Activated T-helper 1 cell treated with anti-CD3 and anti-CD28 coated beads, Interleukin-12 subunit alpha, Interleukin-12 subunit beta, Interleukin-2, Interleukin-4 antibody, amounts not matched to agents 30 ng/mL and 10 ng/mL and 1 ng/mL, durations not matched to agents 14 hours and 24 hours and 36 hours (primary cell): Measurements from ENCODE around the gene CACNB4. TPM values are rescaled to one million over a fixed set of nuclear protein-coding genes. Genes with fewer than 3 reads are reported as not detected.

Source experiments
- DNase-seq: peaks from one replicate; pipeline ENCODE4 v3.0.0; 2021; ENCODE audit warnings: low spot score
- H3K27ac Mint-ChIP-seq: one replicate; pipeline ENCODE4 v1.8.0; 2021; ENCODE audit warnings: mild to moderate bottlenecking, mixed read lengths
- H3K27me3 Mint-ChIP-seq: one replicate; pipeline ENCODE4 v1.8.0; 2022; ENCODE audit warnings: mild to moderate bottlenecking, moderate library complexity, mixed read lengths; ENCODE audit not compliant: insufficient read depth
- H3K36me3 Mint-ChIP-seq: one replicate; pipeline ENCODE4 v1.8.0; 2021; ENCODE audit warnings: low read depth, mixed read lengths
- H3K4me1 Mint-ChIP-seq: one replicate; pipeline ENCODE4 v1.8.0; 2021; ENCODE audit warnings: low read depth, mixed read lengths
- H3K4me3 Mint-ChIP-seq: one replicate; pipeline ENCODE4 v1.8.0; 2021; ENCODE audit warnings: mild to moderate bottlenecking, moderate library complexity, mixed read lengths
- H3K9me3 Mint-ChIP-seq: one replicate; pipeline ENCODE4 v1.8.0; 2021; ENCODE audit warnings: mixed read lengths
- intact Hi-C: fragments of 100-400 bp; cut with micrococcal nuclease; formaldehyde crosslinking; loops from one replicate; pipeline ENCODE4 v1.15.1; 2024
- total RNA-seq: library from RNA; stranded (reverse); gene quantifications from 2 replicates; pipeline ENCODE4 v1.2.3, GENCODE V29; 2022

Gene CACNB4
- total RNA-seq, 1 donor from 2014 or later: 0.83 TPM

- Mint-ChIP-seq H3K36me3 (no peaks in the 10 kb centered on the region), H3K4me1 (peaks cover 23% of the 10 kb centered on the region), H3K4me3 (no peak overlapping the region), H3K27me3 (peaks cover 6% of the 10 kb centered on the region), H3K27ac (no peak overlapping the region), H3K9me3 (no peaks in the 10 kb centered on the region)
- intact Hi-C loops: no loop called here
- no peak for DNase-seq
Observed at GRCh38 chr2:151973013-151973900, 125.6 kb downstream of the CACNB4 start.

DNA sequence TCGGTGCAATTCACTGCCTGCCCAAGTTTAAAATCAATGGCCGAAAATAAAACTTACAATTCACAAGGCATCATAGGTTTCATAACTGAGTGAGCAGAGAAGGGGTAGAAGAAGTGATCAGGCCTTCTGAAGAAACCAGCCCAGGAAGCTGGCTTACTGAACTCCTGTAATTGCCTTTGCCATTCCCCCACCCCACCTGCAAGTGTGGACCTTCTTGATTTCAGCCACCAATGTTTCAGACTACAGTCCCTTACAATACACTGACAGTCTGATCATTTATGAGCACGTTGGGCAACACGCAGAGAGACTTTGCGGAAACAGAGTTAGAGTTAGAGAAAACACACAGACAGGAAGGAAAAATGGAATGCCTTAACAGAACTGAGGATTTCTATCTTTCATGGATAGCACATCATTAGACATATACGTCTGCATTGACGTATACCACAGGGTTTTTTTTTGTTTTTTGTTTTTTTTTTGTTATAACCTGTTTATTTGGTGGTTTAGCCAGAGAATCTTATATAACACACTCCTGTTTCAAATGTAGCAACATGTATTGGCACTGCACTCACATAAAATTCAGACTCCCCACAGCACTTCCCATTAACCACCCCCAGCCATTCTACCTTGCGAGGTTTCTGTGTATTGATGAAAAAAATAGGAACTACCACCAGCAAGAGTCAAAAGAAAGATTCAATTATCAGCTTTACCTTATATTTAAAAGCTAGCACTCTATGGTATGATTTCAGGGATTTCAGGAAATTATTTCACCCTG lies 126.4 kb downstream of the CACNB4 start:
- DNase-seq: no peak
- Mint-ChIP-seq H3K9me3 (no peaks in the 10 kb centered on the region), H3K4me1 (peaks cover 23% of the 10 kb centered on the region), H3K4me3 (no peak overlapping the region), H3K27ac (no peak overlapping the region), H3K27me3 (peaks cover 4% of the 10 kb centered on the region), H3K36me3 (no peaks in the 10 kb centered on the region)
- intact Hi-C loops: no loop called here

- Mint-ChIP-seq H3K36me3 (no peaks in the 10 kb centered on the region), H3K27ac (no peak overlapping the region), H3K9me3 (no peaks in the 10 kb centered on the region), H3K27me3 (peaks cover 4% of the 10 kb centered on the region), H3K4me3 (no peak overlapping the region), H3K4me1 (peaks cover 14% of the 10 kb centered on the region)
- intact Hi-C loops: no loop called here
- DNase-seq: no peak
Observed at GRCh38 chr2:151971301-151972051, 127.4 kb downstream of the CACNB4 start.

DNA sequence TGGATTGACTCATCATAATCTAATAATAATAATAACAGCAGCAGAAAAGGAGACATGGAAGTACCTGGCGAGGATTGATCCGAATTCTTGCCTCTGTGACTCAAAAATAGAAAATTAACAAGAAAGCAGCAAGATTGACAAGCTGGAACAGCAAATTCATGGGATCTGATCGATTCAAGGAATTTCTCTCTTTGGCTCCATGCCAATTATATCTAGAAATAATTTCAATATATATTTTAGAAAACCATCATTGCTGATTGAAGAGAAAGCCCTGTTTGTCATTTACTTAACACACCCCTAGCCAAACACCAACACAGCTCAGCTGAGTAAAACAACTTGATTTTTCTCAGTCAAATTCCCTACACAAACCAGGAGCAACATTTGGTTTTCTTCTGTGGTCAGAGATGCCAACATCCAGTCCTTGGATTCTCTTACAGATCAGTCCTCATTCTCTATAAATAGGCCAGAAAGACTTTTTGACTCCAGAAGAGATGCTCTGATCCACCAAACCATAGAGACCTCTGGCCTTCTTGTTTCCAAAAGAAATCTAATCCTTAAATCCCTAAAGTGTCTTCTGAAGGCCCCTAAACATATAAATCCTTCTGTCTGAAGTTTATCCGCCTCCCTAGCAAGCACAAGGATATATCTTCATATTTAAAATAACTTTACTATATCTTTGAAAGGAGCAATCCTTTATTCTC lies 129.9 kb downstream of the CACNB4 start:
- peaks cover 3% of the 10 kb centered on the region for H3K4me1 Mint-ChIP-seq
- H3K36me3 Mint-ChIP-seq: no peaks in the 10 kb centered on the region
- H3K9me3 Mint-ChIP-seq: no peaks in the 10 kb centered on the region
- intact Hi-C loops: no loop called here
- no peak overlapping the region for H3K4me3 Mint-ChIP-seq
- peaks cover 2% of the 10 kb centered on the region for H3K27me3 Mint-ChIP-seq
- DNase-seq: no peak
- no peak overlapping the region for H3K27ac Mint-ChIP-seq

DNA sequence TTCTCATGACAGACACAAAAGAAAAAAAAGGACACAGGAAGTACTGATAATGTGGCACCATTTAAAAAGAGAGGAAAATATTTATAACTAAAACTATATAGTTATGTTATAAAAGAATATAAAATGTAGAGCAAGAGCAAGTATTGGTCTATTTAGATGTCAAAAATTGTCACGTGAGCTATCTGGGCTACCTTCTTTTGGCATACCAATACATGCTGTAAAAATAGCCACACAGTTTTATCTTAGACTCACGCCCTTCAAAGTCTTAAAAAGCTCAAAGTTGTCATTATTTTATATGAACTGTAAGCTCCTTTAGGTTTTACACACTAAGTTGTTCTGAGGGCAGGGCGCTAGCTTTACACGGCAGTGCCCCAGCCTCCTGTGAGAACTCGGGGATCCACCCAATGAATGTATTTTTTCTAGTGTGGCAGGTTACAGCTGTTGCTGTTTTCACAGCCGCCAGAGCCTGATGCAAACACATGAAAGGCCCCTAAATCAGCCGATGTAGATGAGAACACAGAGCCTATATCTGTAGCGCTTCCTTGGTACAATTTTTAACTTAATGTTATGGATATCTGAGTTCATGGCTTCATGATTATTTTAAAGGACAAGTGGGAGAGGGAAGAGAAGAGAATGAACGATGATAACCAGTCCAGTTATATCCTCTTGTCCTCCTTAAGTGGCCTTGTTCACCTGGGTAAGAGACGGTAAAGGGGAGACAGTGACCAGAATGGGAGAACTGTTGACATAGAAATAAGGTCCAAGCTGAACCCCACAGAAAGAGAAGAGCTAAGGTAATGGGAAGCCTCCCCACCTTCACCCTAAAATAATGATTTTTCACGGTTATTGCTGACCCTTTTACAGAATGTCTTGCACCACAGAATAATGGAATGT lies 130.8 kb downstream of the CACNB4 start:
- intact Hi-C loops: no loop called here
- Mint-ChIP-seq H3K27me3 (peaks cover 2% of the 10 kb centered on the region), H3K27ac (no peak overlapping the region), H3K4me1 (no peaks in the 10 kb centered on the region), H3K36me3 (no peaks in the 10 kb centered on the region), H3K4me3 (no peak overlapping the region), H3K9me3 (no peaks in the 10 kb centered on the region)
- no peak for DNase-seq

GRCh38 chr2:151965884-151966283 lies 133.0 kb downstream of the CACNB4 start:
- no peak overlapping the region for H3K4me3 Mint-ChIP-seq

DNA sequence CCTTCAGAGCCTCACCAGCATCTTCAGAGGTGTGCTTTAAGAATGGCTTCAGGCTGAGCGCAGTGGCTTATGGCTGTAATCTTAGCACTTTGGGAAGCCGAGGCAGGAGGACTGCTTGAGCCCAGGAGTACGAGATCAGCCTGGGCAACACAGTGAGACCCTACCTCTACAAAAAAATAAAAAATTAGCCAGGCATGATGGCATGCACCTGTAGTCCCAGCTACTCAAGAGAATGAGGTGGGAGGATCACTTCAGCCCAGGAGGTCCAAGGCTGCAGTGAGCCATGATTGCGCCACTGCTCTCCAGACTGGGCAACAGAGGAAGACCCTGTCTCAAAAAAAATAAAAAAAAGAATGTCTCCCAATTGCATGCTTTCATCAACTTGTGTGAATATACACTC lies 137.3 kb downstream of the CACNB4 start:
- Mint-ChIP-seq H3K4me3 (no peak overlapping the region), H3K36me3 (no peaks in the 10 kb centered on the region), H3K9me3 (no peaks in the 10 kb centered on the region), H3K4me1 (no peaks in the 10 kb centered on the region), H3K27me3 (peaks cover 2% of the 10 kb centered on the region), H3K27ac (no peak overlapping the region)
- intact Hi-C loops: no loop called here
- DNase-seq: no peak

More at GRCh38 chr2:151965884-151966283, 133.0 kb downstream of the CACNB4 start:
- intact Hi-C loops: no loop called here
- no peaks in the 10 kb centered on the region for H3K36me3 Mint-ChIP-seq
- H3K9me3 Mint-ChIP-seq: no peaks in the 10 kb centered on the region
- H3K4me1 Mint-ChIP-seq: no peaks in the 10 kb centered on the region
- no peak for DNase-seq
- H3K27me3 Mint-ChIP-seq: no peaks in the 10 kb centered on the region
- no peak overlapping the region for H3K27ac Mint-ChIP-seq

- intact Hi-C loops: no loop called here
- no peak overlapping the region for H3K27ac Mint-ChIP-seq
Observed at GRCh38 chr2:151959238-151959637, 139.6 kb downstream of the CACNB4 start.

DNA sequence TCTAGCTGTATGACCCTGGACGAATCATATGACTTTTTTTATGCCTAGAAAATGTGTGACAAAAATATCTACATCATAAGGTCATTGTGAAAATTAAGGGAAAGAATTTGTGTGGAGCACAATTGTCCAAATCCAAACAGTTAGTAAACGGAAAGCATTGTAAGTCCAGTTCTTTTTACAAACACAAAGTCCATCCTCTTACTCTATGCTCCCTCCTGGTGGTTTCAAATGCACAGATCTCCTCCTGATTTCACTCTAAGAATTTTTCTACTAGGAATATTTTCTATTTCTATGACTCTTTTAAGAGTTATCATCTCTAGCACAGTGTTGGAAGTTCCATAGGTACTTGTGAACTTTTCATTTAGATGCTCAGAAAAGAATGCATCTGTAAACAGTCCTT lies 145.4 kb downstream of the CACNB4 start:
- Mint-ChIP-seq H3K4me3 (no peak overlapping the region), H3K9me3 (no peaks in the 10 kb centered on the region), H3K27ac (no peak overlapping the region), H3K36me3 (no peaks in the 10 kb centered on the region), H3K4me1 (no peaks in the 10 kb centered on the region), H3K27me3 (peaks cover 18% of the 10 kb centered on the region)
- no peak for DNase-seq
- intact Hi-C loops: no loop called here

More at GRCh38 chr2:151959238-151959637, 139.6 kb downstream of the CACNB4 start:
- no peaks in the 10 kb centered on the region for H3K9me3 Mint-ChIP-seq
- no peak overlapping the region for H3K4me3 Mint-ChIP-seq
- H3K27me3 Mint-ChIP-seq: peaks cover 8% of the 10 kb centered on the region
- no peaks in the 10 kb centered on the region for H3K4me1 Mint-ChIP-seq
- no peak for DNase-seq
- H3K36me3 Mint-ChIP-seq: no peaks in the 10 kb centered on the region

- Mint-ChIP-seq H3K27me3 (peaks cover 18% of the 10 kb centered on the region), H3K27ac (no peak overlapping the region), H3K36me3 (no peaks in the 10 kb centered on the region), H3K9me3 (no peaks in the 10 kb centered on the region), H3K4me1 (no peaks in the 10 kb centered on the region), H3K4me3 (no peak overlapping the region)
- no peak for DNase-seq
- intact Hi-C loops: no loop called here
Observed at GRCh38 chr2:151952691-151953456, 146.0 kb downstream of the CACNB4 start.

DNA sequence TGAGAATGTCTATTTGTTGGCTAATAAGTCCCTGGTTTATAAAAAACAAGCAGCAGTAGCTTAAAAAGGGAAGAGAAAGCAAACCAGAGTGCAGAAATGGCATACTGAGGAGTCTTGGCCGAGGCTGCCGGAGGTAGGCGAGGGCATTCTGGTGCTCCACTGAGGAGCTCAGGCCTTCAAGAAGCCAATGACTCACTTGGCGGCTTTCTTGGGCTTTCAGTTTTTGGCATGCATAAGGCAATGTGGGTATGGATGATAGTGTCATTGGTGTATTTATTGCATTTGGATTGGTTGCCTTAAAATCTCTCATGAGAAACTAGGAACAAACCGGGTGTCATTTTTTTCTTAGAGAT lies 151.1 kb downstream of the CACNB4 start:
- intact Hi-C loops: no loop called here
- peaks cover 4% of the 10 kb centered on the region for H3K9me3 Mint-ChIP-seq
- no peak overlapping the region for H3K4me3 Mint-ChIP-seq
- H3K27ac Mint-ChIP-seq: no peak overlapping the region
- no peak for DNase-seq
- no peaks in the 10 kb centered on the region for H3K36me3 Mint-ChIP-seq
- H3K4me1 Mint-ChIP-seq: no peaks in the 10 kb centered on the region
- H3K27me3 Mint-ChIP-seq: peaks cover 6% of the 10 kb centered on the region
